ENCODE data around the gene STUM. TPM values are rescaled to one million over a fixed set of nuclear protein-coding genes. Genes with fewer than 3 reads are reported as not detected.

The STUM gene
- total RNA-seq, 1 experiment from 2014 or later, result 0.03 TPM

DNA sequence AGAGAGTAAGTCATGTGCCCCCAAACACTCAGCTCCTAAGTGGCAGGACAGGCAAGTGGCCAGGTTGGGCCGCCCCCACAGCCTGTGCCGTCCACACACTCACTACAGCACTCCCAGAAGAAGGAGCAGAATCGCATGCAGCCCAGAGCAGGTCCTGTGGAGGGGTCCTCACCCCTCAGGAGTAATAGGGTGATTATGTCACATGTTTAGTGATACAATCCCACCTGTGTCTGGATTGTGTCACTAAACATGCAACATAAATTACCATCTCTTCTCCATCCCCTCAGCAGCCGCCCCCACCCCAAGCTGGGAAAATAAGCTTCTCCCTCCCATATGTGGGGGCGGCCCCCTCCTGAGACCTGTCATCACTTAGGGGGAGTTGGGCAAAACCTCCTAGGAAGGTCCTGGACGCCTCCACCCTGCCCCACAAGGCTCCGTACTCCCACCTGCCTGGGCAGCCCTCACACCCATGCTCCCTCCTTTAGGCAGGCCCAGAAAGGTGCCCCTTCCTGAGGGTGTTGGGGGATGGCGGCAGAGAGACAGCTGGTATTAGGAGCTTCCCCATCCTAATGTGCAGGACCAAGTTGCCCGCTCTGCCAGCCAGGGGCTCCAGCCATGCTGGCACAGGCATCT lies 56.9 kb downstream of the STUM start:
- Histone ChIP-seq H3K4me3 (ENCODE audit: low read depth in 2 of 2, low read length in 2 of 2) (no peak overlapping the region), H3K27me3 (ENCODE audit: control insufficient read depth, insufficient read depth, low read length) (peaks cover 7% of the 10 kb centered on the region), H3K9me3 (ENCODE audit: control insufficient read depth, insufficient read depth, low read depth, low read length) (no peaks in the 10 kb centered on the region), H3K4me1 (ENCODE audit: control insufficient read depth, insufficient read depth, low read length) (no peaks in the 10 kb centered on the region), H3K27ac (ENCODE audit: low read length) (no peak overlapping the region), H3K36me3 (ENCODE audit: control insufficient read depth, insufficient read depth, low read length) (no peaks in the 10 kb centered on the region)
- ATAC-seq, result no peak
- TF ChIP-seq SIN3A (IDR thresholded peaks at IDR 0.05; ENCODE audit: borderline replicate concordance, insufficient read depth, low read depth, low read length) (no peak), TCF7L2 (IDR thresholded peaks at IDR 0.05; ENCODE audit: low read depth, low read length) (no peak), POLR2AphosphoS5 (IDR thresholded peaks at IDR 0.05; ENCODE audit: low read depth, low read length) (no peak)
- TF ChIP-seq, protein P1, sequence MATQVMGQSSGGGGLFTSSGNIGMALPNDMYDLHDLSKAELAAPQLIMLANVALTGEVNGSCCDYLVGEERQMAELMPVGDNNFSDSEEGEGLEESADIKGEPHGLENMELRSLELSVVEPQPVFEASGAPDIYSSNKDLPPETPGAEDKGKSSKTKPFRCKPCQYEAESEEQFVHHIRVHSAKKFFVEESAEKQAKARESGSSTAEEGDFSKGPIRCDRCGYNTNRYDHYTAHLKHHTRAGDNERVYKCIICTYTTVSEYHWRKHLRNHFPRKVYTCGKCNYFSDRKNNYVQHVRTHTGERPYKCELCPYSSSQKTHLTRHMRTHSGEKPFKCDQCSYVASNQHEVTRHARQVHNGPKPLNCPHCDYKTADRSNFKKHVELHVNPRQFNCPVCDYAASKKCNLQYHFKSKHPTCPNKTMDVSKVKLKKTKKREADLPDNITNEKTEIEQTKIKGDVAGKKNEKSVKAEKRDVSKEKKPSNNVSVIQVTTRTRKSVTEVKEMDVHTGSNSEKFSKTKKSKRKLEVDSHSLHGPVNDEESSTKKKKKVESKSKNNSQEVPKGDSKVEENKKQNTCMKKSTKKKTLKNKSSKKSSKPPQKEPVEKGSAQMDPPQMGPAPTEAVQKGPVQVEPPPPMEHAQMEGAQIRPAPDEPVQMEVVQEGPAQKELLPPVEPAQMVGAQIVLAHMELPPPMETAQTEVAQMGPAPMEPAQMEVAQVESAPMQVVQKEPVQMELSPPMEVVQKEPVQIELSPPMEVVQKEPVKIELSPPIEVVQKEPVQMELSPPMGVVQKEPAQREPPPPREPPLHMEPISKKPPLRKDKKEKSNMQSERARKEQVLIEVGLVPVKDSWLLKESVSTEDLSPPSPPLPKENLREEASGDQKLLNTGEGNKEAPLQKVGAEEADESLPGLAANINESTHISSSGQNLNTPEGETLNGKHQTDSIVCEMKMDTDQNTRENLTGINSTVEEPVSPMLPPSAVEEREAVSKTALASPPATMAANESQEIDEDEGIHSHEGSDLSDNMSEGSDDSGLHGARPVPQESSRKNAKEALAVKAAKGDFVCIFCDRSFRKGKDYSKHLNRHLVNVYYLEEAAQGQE (IDR thresholded peaks at IDR 0.05; ENCODE audit: insufficient read depth in 1 of 2, low read depth in 2 of 2, low read length in 1 of 2), result no peak
- TF ChIP-seq, protein P2, sequence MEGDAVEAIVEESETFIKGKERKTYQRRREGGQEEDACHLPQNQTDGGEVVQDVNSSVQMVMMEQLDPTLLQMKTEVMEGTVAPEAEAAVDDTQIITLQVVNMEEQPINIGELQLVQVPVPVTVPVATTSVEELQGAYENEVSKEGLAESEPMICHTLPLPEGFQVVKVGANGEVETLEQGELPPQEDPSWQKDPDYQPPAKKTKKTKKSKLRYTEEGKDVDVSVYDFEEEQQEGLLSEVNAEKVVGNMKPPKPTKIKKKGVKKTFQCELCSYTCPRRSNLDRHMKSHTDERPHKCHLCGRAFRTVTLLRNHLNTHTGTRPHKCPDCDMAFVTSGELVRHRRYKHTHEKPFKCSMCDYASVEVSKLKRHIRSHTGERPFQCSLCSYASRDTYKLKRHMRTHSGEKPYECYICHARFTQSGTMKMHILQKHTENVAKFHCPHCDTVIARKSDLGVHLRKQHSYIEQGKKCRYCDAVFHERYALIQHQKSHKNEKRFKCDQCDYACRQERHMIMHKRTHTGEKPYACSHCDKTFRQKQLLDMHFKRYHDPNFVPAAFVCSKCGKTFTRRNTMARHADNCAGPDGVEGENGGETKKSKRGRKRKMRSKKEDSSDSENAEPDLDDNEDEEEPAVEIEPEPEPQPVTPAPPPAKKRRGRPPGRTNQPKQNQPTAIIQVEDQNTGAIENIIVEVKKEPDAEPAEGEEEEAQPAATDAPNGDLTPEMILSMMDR (IDR thresholded peaks at IDR 0.05), result no peak
- intact Hi-C loops (cut with micrococcal nuclease; ENCODE audit: unreplicated experiment) (loop anchor here (5.0 kb wide), 1 partner anchor 58 kb away; the partner anchor contains the start of gene STUM), in situ Hi-C loops (cut with HindIII; ENCODE audit: low pct_unique_long_range_greater_than_20kb, low sequenced_read_pairs) (no loop called here)
- ChIA-PET POLR2A (no interaction called here), CTCF (interaction anchor here (0.7 kb wide), 1 partner anchor 197 kb away, joined by 4 read pairs; no protein-coding TSS in a partner anchor)
- no TSS peak for BruUV-seq (replicated peaks)
- no peak for DNase-seq (ENCODE audit: low read depth, low spot score)

DNA sequence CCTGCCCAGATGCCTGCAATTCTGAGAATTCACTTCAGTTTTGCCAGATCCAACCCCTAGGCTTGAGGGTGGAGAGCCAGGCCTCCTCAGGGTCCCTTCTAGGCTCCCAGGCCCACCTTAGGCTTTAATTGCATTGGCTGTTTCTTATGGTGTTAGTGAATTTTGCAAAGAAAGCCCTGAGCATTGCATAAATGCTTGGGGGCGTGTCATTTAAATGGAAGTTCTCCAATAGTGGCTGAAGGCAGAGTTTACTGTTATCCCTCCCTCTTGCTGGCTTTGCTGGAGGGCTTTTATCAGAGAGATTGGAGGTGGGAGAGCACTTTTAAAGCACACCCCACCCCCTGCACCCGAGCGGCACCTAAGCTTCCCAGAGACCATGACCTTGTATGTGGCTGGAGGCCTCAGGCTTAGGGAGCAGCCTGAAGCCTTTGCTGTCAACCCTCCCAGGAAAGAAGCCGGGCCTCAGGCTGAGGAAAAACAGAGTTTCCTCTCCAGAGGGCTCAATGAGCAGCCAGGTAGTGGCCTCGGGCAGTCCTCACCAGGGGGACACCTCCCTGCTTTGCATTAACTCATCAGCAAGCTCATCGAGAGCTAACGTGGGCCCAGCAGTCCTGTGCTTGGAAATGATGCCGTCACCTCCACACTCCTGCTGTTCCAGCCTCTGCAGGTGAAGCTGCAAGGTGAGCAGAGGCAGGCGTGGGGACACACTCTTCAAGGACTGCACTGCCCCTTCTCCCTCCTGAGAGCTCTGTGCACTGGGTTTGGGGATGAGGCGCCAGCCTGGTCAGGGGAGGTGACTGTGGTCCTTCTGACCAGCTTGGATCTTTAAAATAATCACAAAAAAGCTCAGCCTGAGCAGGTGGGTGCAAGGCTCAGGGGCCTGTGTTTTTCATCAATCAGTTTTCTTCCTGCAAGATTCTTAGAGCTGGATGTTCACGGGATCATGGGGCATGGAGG lies 58.0 kb downstream of the STUM start:
- ChIA-PET CTCF (no interaction called here), POLR2A (no interaction called here)
- H3K9me3 ChIP-seq (ENCODE audit: control insufficient read depth, insufficient read depth, low read depth, low read length), result no peaks in the 10 kb centered on the region
- no peak for DNase-seq (ENCODE audit: low read depth, low spot score)
- no peak for TF ChIP-seq TCF7L2 (IDR thresholded peaks at IDR 0.05; ENCODE audit: low read depth, low read length)
- TF ChIP-seq POLR2AphosphoS5 (IDR thresholded peaks at IDR 0.05; ENCODE audit: low read depth, low read length), result no peak
- intact Hi-C loops (cut with micrococcal nuclease; ENCODE audit: unreplicated experiment), result loop anchor here (5.0 kb wide), 1 partner anchor 59 kb away; the partner anchor contains the start of gene STUM
- in situ Hi-C loops (cut with HindIII; ENCODE audit: low pct_unique_long_range_greater_than_20kb, low sequenced_read_pairs), result no loop called here
- H3K27ac ChIP-seq (ENCODE audit: low read length), result no peak overlapping the region
- H3K36me3 ChIP-seq (ENCODE audit: control insufficient read depth, insufficient read depth, low read length), result no peaks in the 10 kb centered on the region
- H3K4me3 ChIP-seq (ENCODE audit: low read depth in 2 of 2, low read length in 2 of 2), result no peak overlapping the region
- ATAC-seq, result no peak
- no peaks in the 10 kb centered on the region for H3K4me1 ChIP-seq (ENCODE audit: control insufficient read depth, insufficient read depth, low read length)
- H3K27me3 ChIP-seq (ENCODE audit: control insufficient read depth, insufficient read depth, low read length), result peaks cover 7% of the 10 kb centered on the region
- BruUV-seq (replicated peaks), result no TSS peak

Data from Panc1 (cell line).